ENCODE data around the gene TGFBR3.

Gene TGFBR3

DNA sequence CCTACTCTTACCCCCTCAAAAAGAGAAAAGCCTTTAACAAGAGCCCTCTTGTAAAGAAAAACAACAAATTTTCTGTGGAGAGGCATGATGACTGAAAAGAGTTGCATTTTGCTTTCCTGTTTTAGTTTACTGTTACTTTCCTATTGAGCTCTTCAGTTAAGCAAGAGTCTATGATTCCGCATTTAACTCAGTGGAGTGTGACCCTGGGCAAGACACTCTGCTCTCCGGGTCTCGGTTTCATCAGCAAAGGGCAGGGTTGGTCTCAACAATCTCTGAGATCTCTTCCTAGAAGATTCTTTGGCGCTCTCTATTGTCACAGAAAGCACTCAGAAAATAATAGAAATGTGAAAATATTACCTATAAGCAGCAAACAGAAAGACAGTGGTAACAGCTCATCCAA, 175.7 kb downstream of the TGFBR3 start:
- no peak for DNase-seq (ENCODE audit: low read depth)

DNA sequence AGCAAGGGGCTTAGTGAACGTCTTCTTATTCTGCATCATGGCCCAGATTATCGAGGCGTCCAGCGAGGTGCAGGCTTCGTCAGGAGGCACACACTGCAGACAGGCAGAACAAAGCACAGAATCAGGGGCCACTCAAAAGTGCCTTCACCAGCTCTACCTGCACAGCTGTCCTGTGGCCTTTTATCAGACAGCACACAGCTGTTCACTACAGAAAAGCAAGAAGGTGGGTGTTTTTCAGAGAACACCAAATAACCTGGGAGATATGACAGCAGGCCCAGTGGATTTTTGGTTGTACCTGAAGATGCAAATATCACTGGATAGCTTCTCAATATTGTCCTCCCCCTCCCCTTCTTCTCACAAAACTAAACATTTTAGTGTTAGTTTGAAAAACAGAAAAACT, 177.3 kb downstream of the TGFBR3 start:
- DNase-seq (ENCODE audit: low read depth), result no peak

DNA sequence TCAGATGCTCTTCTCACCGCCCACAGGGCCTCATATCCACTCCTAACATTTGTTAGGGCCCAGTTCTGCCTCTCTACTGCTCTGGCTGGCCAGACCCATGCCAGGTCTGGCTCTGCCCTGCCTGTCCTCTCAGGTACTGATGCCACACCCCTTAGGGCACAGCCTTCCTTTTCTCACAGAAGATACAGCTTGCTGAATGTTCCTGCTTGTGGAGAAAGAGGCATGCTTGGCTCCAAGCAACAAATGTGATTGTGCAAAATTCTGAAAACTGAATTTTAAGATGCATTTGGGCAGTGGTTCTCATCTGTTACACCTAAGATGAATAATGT, 178.1 kb downstream of the TGFBR3 start:
- DNase-seq (ENCODE audit: low read depth), result no peak

DNA sequence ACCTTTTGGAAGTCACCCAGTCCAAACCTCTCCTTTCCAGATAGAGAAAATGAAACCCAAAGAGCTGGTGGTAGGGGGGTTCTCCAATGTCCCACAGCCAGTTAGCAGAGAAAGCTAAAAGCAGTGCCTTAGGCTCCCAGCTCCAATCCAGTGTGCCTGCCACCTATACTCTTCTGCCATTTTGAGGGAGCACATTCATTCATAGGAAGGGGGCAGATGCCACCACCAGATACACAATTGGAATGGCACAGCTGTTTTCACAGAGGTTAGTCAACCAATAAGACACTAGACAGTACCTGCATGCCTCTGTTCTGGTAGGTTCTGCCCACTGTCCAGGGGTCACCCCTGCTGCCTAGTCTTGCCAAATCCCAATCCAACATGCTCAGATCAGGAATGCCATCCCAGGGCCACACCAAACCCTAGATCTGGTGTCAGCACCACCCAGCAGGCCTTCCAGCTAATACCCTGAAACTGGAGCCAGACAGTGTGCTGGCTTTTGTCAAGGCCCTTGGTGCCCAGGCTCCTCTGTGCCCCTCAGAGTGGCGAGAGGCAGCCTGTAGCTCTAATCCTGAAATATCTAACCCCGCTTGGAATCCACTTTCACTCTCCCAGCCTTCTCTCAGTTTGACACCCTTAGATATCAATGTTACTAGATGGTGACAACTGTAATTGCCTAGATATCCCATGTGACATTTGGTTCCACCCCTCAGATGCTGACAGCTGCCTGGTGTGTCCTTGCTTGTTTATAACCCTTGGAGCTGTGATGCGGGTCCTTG, 178.6 kb downstream of the TGFBR3 start:
- DNase-seq (ENCODE audit: low read depth), result no peak

DNA sequence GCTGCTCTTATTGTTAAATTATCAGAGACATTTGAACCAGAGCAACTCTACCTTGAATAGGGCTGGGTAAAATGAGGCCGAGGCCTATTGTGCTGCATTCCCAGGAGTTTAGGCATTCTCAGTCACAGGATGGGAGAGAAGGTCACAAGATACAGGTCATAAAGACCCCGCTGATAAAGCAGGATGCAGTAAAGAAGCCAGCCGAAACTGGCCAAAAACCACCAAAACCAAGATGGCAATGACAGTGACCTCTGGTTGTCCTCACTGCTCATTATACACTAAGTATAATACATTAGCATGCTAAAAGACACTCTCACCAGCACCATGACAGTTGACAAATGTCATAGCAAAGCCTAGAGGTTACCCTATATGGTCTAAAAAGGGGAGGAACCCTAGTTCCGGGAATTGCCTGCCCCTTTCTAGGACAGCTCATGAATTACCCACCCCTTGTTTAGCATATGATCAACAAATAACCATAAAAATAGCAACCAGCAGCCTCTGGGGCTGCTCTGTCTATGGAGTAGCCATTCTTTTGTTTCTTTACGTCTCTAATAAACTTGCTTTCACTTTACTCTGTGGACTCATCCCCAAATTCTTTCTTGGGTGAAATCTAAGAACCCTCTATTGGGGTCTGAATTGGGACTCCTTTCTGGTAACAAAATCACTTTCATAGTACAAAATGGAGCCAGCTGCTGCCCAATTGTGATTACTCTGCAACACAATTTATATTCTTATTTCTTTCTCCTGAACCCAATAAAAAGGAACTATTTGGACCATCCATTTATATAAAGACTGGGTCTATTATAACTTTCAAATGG, 179.6 kb downstream of the TGFBR3 start:
- DNase-seq (ENCODE audit: low read depth), result no peak

DNA sequence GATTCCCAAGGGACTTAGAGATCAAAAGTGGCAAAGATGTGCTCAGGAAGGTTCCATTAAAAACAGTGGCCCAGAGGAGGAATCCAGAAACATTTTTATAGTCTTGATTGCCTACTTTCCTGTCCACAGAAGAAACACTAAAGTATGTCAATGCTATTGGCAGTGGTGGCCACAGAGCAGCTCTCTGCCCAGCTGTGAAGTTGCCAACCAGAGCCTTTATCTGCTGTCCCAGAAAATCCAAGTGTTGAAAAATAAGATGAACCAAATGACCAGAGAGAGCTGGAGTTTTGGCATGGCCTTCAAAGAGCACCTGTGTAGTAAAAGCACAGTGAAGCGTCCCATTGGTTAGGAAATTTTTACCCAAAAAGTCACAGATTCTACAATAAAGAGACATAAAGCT, 181.2 kb downstream of the TGFBR3 start:
- DNase-seq (ENCODE audit: low read depth), result no peak

DNA sequence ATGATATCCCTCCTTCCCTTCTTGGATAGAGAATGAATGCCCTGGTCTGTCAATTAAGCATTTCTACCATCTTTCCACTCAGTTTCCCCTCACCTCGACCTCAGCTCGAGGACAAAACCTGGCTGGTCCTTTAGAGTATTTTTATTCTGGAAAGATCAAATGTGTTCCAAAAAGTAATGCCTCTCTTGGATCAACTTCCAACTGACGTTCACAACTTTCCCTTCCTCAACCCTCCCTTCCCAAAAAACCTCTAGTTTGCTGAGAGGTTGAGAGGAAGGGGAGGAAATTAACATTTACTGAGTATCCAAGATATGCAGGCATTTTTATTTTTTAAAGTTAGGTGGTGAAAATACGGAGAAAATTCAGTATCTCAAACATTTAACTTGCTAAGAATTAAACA, 182.9 kb downstream of the TGFBR3 start:
- DNase-seq (ENCODE audit: low read depth), result no peak

DNA sequence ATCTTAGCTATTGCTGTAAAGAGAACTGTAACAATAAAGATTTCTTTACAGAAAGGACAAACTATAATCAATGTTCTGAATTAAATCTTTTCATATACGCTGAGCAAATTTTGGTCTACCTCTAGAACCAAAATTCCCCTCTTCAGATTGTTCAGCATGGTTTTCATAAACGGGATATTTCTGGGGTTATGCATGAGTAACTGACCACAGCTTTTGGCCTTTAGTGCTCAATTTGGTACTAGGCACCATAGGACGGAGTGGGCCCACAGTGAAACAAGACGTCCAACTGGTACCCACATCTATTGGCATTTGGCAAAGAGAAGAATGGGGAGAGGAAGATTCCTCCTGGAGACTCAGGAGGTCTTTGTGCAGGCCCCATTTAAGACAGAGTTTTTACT, 184.5 kb downstream of the TGFBR3 start:
- no peak for DNase-seq (ENCODE audit: low read depth)

DNA sequence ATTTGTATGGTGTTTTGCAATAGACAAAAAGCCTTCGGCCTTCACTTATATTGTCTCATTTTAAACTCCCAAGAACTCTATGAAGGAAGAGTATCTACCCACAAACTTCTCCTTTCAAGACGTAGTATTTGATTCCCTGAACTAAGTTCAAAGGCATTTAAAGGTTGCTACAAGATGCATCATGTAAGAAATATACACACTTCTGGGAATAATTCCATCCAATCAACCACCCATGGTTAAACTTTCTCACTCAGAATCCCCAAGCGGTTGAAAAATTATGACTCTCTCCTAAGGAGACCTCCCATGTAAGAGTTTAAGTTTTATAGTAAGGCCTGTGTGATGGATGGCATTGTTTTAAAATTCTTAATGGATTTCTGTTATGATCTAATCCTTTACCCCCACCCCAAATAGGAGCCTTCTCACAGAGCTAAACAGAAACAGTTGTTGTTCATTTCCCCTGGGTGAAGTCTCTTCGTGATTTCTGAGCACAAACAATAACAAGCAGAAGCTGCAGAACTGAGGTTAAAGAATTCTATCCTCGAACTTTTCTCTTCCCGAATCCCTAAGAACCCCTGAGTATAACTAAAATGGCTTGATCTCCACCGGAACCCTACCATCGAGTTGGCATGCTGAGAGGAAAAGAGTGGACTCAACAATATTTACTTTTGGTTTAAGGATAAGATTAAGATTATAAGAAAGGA, 185.0 kb downstream of the TGFBR3 start:
- no peak for DNase-seq (ENCODE audit: low read depth)

DNA sequence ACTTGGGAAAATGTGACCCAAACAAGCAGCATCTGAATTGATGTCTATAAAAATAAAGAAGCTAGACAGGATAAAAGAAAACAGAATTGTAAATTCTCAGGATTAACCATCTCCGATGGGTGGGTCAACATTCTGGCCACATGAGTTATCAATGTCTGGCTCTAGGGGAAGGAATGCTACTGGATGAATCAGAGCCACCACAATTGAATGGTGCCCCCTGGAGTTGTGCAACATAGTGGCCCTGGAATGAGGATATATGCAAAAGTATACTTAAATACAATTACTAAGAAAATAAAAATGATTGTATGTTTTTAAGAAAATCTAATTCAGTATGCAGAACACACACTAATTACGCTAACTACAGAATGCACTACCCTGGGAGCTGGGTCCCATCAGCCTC, 185.6 kb downstream of the TGFBR3 start:
- no peak for DNase-seq (ENCODE audit: low read depth)

DNA sequence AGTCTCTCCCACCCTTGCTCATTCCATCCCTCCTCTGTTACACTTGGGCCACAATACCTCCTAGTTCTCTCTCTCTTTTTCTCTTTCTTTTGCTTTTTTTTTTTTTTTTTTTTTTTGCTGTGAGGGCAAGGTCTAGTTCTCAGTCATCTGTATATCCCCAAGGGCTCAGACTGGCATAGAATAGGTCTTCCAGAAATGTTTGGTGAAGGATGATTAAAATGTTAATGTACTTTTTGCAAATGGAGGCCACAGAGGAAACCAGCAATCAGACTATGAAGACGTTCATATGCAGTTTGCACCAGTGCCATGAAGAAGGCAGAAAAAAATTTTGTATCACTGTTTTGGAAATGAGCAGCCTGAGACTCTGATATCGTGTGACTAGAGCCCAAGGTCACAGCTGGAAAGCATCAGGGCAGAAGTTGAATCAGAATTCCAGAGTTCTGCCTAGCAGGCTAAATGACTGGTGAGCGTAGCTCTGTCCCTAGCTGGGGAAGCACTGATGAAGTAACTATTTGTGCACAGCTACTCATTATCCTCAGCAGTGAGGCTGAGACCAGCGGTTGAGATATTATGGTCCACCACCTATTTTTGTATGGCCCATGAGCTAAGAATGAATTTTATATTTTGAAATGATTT, 186.5 kb downstream of the TGFBR3 start:
- no peak for DNase-seq (ENCODE audit: low read depth)

DNA sequence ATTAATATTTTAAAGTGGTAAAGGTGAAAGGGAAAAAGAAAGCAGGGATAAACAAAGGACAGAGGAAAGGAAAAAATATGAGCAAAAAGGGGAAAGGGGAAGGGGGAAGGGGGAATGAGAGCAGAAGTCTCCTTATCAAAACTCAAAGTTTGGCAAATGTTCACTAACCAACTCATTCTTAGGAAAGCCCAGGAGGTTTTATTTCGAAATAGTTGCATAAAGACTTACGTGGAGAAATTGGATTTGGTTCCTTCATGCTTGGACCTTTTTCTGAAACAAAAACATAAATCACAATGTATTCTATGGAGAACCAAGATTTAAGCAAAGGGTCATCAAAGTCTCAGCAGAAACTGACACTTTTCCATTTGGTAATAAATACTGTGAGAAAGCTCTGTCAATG, 188.1 kb downstream of the TGFBR3 start:
- no peak for DNase-seq (ENCODE audit: low read depth)

DNA sequence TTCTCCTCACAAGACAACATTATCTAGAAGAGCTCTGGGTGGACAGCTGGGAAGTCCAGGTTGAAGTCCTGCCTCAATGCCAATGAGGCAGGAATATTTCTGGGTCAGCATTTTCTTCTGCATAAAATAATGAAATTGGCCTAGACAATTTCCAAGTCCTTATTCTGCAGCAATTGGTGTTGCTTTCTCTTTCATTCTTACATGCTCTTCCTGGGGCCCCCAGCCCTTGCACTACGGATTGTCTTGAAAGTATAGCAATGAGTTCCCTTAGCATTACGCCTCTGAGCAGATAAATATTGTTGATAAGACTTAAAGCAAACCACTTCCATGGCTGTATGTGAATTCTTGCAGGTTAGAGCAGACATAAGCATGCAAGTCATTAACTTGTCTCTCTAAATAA, 188.5 kb downstream of the TGFBR3 start:
- DNase-seq (ENCODE audit: low read depth), result peak; percentile 18

DNA sequence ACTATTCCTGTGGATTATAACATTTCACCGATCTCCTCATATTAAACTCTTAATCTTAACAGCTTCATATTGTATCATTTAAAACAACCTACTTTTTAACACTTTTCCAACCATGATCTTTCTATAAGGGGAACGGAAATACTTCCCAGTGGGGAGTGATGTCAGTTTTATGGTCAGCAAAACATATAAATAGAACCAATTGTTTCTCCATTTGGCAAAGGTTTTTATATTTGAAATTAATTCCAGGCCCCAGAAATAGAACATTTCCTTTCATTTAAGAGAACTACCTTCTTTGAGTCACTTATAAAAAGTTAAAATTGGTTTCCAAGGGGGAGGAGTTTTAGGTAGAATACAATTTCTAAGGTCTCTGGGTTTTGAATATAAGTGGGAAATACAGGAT, 189.6 kb downstream of the TGFBR3 start:
- no peak for DNase-seq (ENCODE audit: low read depth)

DNA sequence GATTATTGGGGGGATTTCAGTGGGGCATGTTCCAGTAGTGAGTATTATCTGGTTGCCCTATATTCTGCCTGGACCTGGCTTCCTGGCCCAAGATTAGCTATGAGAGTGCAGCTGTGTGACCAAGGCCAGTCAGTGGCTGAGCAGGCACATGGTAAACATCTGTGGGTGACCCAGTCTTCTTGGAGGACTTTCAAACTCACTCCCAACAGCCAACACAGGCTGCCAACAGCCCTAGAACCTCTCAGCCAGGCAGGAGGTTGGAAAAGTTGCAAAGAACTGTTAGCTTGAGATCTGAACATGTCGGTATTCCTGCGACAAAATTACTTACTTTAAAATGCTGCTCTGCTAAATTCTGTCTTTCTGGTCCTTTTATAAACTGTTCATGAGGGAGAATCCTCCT, 192.4 kb downstream of the TGFBR3 start:
- DNase-seq (ENCODE audit: low read depth), result no peak

DNA sequence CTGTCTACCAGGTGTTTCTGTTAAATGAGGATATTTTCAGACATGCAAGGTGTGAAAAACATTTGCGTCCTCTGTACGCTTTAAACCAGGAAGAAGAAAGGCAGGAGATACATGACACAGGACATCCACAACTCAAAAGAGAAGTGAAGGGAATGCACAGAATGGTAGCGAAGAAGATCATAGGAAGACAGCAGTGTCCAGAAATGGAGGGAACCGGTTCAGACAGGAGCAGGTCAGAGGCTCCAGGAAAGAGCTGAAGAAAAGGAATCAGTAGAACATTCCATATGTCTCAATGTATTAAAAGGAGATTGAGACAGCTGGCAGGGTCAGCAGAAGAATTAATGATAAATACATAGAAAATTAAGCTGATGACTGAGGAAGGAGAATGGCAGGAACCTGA, 194.4 kb downstream of the TGFBR3 start:
- DNase-seq (ENCODE audit: low read depth), result no peak

DNA sequence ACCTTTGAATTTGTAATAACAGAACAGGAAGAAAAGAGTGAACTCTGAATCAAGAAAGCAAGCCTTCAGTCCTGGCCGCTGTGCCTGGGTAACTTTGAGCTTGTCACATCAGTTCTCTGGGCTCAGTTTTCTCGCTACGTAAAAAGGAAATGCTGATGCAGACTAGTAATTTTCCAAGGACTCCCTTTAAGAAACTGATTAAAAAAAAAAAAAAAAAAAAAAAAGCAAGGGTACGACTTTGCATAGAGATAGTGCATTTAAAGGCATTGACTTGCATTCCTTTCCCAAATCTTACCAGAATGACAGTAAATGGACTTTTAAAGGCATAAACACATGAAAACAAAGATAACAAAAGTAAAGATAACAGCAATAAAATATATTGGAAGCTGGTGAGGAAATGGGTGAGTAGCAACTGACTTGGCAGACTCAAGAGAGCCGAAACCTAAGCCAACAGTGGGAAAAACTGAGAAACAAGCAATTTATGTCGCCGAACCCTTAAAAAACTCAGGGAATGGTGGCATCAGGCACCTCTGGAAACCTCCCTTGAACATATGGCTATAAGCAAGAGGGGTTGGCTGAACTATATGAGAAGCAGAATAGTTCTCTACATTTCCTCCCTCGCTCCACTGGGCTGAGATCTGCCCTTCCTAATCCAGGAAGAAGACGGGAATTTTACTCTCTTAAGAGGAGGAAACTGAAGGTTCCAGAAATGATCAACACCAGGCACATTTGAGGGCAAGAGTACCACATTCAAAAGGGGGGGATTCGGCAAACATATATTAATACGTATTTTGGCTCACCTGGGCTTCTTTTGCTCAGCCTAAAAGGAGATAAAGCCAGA, 196.1 kb downstream of the TGFBR3 start:
- DNase-seq (ENCODE audit: low read depth), result no peak

DNA sequence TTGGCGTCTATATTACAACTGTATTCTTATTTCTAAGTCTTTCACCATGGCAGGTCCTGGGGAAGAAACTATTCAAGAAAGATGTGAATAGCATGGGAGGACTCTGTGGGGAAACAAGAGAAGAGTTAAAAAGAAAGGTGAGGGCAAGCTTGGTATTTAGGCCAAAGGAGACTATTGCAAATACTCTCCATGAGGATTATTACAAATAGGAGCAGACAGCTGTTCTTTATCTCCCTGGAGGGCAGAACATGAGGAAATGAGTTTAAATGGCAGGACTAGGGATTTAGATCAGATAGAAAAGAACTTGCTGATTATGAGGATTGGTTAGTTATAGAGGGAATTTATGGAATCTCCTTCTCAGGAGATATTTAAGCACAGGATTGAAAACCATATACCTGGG, 198.5 kb downstream of the TGFBR3 start:
- DNase-seq (ENCODE audit: low read depth), result no peak

DNA sequence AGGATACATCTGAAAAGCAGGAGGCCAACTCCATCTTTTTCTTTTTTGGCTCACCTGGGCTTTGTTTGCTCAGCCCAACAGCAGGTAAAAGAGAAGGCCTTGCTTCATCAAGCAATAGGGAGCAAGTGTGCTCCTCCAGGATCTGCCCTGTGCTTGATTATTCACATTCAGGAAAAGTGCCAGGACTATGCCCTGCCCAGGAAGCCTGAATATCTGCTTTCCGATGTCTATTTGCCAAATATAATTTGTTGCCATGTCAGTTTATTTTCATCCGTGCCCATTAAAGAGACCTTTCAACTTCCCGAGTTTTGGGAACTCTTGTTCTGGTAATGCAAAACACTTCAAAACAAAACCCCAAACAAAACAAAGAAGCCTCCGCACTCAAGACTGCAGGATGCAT, 200.0 kb downstream of the TGFBR3 start:
- no peak for DNase-seq (ENCODE audit: low read depth)

DNA sequence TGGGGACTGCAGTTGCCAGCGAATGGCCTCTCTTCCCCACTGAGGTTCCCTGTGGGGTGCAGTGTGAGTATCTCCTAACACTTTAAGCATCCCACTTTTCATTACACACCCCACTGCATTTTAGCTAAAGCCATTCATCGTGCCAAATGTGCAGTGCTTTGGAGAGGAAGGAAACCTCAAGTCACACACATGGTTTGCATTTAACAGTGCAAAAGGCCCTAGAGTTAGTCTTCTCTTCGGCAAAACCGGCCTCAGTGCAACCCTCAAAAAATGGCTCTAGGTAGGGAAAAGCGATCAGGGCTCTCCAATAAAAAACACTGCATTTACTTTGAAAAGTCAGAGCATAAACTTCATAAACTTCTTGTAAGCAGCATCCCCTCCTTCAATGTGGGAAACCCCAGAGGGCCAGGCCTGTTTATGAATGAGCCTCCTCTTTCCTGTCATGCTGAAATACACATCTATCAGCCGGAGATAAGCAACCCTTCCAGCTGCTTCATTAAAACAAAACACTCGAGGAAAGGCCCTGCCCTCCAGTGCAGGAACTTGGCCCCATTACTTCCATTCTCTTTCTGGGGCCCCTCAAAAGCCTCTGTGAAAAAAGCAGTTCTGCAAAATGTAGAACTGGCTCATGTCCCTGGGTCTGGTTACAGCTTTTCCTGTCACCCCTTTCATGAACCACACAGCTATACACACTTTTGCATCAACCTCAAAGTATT, 201.3 kb downstream of the TGFBR3 start:
- DNase-seq (ENCODE audit: low read depth), result no peak

DNA sequence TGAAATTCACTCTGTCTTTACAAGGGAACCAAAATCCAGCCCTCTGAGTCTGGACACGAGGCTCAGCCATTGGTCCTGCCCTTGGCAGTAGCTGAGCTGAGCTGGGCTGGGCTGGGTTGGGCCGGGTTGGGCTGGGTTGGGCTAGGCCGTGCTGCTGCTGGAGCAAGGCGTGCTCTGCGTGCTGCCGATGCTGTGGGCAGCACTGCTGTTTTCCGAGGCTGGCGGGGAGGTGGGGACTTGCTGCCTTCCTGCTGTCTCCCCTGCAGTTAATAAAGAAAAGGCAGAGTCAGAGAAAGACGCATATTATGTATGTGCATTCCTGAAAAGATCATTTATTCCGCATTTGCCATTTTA, 202.4 kb downstream of the TGFBR3 start:
- DNase-seq (ENCODE audit: low read depth), result no peak
